NCI-H128 (cell line): ENCODE data around the gene LAD1.
A peak's percentile ranks its signal among the peaks of the same experiment; 100 is the strongest.

Experiments
- DNase-seq: peaks from one replicate; lab custom pipeline; 2025; ENCODE audit not compliant: unreplicated experiment; lab: John Stamatoyannopoulos, UW

The LAD1 gene

DNA sequence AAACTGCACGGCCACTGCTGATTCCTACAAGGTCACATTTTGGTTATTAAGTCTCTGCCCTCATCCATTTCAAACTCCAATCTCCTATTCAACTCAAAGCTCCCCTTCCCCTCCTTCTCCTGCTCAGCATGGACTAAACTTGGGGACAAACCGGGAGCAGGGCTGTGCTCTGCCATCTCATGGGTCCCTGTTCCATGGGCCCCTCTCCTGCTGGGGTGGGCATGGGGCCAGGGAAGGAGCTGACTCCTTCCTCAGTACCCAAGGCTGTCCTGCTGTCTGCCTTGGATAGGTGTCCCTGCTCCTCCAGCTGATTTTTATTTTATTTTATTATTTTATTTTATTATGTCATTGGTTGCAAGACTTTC lies 48.8 kb downstream of the LAD1 start:
- no peak for DNase-seq

DNA sequence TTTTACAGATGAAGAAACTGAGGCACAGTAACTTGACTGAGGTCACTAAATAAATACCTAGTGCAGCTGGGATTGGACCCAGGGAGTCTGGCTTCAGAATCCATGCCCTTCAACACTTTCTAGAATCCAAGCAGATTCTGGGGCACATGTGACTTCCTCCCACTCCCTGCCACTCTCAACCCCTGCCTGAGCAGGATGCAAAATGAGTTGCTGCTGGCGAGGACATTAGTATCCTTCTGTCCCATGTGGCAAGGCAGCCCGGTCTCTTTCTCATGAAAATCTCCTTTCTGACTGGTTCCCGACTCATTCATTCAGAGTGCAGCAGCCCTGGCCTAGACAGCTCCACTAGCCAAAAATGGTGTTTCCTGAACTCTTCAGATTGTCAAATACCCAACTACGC lies 50.0 kb downstream of the LAD1 start:
- DNase-seq: no peak

DNA sequence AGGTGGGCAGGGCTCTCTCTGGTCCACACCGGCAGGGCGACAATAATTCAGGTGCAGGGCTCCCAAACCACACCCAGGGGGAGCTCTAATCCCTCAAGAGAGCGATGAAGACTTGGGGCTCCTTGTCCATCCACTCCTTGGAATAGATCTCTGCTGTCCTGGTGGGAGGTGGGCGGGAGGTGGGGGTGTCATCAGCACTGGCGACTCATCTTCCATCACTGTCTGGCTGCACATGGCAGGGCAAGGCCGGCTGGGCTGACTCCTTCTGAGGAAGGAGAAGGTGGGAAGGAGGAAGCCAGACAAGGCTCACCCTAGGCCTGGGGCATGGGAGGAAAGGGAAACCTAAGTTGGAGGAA lies 50.9 kb downstream of the LAD1 start:
- DNase-seq: peak; percentile 33

DNA sequence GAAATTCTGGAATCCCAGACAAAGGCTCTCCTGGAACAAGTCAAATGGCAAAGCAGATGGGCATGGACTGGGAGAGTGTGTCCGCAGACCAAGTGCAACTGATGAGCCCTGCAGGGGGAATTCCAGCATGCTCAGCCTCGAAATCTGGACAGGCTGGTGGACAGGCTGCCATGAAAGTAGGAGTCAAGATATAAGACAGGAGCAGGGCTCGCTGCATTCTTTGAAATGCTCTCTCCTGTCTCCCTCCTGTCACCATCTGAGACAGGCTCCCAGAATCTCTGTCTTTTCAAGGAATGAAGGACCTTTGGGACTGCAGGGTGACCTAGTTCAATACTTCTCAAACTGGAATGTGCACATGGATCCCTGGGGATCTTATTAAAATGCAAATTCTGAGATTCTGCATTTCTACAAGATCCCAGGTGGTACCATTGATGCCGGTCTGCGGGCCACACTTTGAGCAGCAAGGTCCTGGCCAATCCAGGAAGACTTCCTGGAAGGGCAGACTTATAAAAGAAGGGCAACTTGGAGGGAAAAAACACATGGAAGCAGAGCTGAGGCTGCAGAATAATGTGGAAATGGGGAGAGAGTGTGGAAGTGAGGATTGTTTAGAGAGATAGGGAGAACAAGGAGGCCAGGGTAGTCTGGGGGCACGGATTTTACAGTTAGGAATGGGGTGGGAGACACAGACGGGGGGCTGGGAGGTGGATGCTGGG lies 51.5 kb downstream of the LAD1 start:
- no peak for DNase-seq

DNA sequence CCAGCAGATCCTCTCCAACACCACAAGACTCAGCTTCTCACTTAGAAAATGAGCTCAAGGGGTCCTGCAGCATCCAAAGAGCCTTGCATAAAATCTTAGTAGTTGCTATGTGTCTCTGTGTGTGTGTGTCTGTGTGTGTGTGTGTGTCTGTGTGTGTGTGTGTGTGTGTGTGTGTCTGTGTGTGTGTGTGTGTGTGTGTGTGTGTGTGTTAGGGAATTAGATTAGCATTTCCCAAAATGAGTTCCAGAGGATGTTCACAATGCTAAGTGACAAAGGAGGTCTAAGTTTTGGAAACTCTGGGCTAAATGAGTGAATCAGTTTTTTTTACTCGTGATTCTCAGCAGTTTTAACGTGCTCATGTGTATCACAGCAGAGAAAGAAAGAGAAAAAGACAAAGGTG lies 52.1 kb downstream of the LAD1 start:
- no peak for DNase-seq

DNA sequence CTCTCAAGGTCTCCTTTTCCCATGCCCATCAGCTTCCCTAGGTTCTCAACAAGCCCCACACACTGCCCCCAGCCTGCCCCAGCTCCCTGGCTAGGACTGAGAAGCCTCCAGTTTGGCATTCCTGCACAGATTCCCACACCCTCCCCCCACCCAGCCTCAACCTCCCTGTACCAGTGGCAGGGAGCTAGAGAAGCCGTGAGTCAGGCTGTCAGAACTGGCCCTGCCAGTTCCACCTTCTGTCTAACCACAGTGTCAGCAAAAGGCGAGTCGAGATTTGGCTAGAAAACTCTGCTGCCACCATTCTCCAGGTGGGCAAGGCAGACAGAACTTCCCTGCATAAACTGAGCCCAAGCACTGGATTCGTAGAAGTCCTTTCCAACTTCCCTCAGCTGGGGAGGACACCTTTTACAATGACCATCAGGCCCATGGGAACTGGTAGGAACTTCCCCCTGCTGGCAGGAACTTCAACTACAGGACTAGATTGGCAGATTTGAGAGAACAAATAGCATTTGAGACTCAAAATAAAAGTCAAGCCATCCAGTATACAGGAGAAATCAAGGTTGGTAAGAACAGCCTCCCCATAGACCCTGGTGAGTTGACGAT lies 52.7 kb downstream of the LAD1 start:
- DNase-seq: no peak

DNA sequence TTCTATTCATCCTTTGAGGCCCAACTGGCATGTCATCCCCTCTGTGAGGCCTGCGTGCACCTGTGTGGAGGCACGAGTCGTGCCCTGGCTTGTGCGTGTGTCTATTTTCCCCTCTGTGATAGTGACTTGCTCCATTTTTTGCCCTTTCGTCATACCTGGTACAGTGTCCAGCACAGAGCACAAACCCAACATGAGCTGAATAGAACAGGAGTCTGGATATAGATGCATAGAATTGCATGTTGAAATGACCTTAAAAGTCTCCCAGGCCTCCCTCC lies 54.1 kb downstream of the LAD1 start:
- DNase-seq: no peak

DNA sequence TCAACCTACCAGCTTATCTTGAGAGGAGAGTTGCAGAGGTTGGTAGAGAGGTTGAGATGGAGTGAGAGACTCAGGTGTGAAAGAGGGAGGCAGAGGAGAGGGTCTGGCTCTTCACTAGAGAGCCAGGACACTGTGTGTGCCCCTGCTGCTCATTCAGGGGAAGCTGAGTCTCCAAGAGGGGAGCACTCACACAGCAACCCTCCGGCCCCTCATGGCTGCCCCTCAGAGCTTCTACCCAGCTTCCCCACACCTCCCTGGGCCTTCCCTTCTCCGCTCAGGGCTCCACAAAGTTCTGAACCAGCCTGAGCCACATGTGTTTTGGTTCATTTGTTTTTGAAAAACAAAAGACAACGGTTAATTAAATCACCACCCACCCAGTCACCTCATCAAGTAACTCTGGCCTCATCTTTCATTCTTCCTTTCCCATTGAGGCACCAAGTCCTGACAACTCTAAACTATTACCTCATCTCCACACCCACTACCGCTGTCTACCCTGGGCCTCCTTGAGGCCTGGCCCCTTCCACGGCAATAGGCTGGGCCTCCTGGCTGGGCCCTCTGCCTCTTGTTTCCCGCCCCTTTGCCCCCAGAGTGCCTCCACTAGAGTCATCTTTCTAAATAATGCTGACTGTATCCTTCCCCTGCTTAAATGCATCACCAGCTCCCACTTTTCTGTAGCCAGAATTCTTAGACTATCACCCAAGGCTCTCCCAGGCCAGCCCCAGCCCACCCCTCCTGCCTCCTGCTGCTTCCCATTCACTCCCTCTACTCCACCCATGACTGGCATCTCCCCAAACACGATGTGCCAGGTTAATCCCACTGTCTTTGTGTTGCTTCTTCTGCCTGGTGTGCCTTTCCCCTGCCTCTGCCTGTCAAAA lies 54.7 kb downstream of the LAD1 start:
- DNase-seq: no peak

DNA sequence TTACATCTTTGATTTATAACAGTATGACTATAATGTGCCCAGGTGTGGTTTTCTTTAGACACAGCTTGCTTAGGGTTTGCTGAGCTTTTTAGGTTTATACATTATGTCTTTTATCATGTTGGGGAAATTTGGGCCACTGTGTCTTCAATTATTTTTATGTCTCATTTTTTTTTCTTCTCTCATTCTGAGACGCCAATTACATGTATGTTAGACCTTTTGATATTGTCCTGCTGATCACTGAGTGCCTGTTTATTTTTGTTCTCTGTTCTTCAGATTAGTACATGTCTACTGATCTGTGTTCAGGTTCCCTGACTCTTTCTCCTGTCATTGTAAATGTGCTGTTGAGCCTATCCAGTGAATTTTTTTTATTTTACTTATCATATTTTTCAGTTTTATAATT lies 57.7 kb downstream of the LAD1 start:
- DNase-seq: no peak

DNA sequence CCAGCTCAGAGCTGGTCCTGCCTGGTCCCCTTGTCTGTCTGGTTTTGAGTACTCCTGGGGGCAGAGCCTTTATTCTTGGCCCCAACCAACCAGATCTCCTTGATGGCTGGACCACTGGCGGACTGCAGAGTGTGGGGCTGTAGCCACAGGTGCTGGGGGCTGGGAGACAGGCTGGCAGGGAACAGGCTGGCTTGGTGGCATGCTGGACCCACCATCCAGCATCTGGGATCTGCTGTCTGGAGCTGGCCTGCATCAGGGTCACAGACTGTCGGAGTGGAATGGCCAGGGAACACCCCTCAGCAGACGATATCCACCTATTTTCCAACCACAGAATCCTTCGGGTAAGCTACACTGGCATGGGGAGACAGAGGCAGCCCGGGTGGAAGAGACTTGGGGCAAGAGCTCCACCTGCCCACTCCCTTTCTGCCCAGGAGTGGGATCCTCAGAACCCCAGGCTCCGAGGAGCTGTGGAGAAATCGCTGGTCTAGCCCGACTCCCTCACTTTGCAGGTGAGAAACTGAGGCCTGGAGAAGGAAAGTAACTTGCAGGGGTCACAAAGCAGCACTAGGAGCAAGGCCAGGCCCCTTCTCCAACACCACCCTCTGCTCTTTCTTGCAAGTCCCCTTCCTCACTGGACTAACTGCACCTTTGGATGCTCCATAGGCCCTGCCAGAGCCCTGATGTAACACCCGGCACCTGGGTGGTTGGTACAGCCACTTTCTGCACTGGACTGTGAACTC lies 62.2 kb downstream of the LAD1 start:
- DNase-seq: no peak

DNA sequence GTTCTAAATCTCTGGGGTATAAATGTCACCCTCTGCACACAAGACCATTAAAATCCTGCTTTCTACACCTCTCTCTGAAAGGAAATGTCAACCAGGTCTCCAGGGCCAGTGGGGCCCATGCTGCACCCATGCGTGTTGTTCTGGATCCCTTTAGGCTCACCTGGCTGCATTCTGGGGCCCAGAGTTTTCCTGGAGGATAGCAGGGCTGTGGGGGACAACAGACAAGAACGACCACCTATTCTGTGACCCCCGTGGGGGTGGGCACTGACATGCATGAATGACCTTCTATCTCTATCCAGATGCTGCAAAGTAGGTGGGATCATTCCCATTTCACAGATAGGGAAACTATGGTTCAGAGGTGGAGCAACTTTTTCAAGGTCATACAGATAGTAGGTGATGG lies 63.2 kb downstream of the LAD1 start:
- no peak for DNase-seq

DNA sequence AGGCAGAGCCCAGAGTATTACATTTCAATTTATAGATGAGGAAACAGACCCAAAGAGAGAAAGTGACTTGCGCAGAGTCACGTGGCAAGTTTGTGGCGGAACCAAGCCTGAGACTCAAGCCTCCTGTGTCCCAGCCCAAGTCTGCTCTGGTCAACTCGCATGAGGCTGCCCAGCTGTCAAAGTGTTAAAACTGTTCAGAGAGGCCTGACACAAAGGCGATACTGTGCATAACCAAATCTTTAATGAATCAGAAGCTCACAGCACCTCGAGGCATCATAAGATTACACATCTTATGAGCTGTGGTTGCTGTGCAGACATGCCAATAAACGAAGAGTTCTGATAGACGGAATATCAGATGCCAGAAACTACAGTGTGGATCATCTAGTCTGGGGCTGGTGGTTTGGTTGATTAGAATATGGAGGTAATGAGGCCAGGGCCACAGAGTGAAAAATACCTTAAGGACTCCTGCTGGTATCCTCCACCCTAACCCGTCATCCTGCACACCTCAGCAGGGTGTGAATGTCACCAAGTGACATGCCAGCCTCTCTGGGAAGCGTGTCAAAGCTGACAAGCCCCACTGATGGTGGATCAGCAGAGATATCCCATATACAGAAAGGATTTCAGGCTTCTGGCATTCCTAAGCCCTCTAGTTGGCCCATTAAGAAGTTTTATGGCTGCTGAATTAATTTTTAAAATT lies 63.8 kb downstream of the LAD1 start:
- no peak for DNase-seq

DNA sequence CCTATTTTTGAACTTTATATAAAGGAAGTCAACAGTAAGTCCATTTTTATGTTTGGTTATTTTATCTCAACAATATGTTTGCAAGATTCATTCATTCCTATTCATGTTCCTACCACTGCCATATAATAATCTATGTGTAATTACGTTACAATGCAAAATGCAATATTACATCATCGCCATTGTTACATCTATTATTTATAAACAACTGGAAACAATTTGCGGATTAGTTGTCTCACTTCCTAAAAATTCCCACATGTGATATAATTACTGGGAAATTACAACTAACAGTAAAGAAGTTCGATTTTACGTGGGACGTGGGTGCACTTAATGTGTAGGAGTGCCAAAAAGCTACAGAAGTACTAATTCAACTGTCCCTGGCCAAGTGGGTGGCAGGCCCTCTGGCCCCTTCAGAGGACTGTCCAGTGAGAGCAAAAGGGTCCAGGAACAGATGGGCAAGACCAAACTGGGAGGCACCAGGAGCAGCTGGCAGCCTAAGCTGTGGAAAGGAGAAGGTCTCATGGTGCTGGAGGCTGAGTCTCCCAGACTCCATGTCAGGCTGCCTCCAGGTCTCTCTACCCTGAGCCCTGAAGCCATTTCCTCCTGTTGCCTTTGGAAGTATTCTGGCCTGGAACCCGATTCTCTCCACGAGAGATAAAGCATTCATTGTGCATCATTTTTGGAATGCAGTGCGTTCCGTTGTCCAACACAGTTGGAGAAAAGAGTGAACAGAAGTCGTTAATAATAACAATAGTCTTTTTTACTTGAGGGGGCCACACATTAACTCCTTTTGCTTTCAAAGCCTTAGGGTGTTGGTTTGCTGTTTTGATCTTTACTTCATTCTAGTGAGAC lies 64.6 kb downstream of the LAD1 start:
- no peak for DNase-seq

DNA sequence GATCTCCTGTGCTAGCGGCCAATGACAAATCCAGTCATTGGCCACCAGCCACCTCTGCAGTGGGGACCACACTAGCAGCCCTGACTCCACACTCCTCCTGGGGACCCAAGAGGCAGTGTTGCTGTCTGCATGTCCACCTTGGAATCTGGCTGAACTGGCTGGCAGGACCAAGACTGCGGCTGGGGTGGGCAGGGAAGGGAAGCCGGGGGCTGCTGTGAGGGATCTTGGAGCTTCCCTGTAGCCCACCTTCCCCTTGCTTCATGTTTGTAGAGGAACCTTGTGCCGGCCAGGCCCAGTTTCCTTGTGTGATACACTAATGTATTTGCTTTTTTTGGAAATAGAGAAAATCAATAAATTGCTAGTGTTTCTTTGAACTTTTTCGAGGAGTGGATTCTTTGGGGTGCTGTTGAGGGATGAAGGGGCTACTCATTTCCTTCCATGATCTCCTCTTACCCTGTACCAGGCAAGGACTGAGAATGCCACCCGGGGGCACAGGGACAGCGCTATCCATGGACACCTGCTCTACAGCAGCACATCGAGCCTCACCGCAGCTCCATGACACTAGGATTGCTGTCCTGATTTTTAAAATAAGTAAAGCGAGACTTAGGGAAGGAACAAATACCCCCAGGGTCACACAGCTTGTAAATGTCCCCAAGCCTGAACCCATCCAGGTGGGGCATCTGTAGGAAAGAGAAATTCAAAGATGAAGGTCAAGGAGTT lies 66.3 kb downstream of the LAD1 start:
- DNase-seq: no peak

DNA sequence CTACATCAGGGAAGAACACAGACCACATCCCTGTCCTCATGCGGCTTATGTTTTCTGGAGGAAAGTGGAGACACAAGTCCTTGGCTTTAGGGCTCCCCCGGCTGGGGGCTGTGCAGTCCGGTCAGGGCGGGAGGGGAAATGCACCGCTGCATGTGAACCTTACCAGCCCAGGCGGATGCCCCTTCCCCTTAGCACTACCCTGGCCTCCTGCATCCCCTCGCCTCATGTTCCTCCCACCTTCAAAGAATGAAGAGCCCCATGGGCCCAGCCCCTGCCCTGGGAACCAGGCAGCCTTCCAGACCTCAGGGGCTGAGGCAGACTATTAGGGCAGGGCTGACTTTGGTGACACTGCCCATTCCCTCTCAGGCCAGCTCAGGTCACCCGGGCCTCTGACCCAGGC lies 67.1 kb downstream of the LAD1 start:
- no peak for DNase-seq

DNA sequence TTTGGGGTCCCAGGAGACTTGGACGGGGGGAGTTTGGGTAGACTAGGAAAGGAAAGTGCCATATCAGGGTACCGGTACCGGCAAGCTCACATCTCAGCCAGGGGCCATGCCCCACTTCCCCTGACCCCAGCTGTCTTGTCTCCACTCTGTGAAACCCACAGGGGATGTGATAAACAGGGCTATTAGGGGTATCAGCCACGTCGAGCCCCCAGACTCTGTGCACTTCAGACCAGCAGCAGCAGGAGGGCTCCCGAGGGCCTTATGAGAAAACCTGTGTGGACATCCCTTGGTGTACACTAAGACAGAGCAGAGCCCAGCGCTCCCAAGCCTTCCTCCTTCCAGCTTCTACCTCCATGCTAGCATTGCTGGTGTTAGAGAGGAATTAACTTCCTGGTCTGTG lies 68.0 kb downstream of the LAD1 start:
- no peak for DNase-seq
